ENCODE data around the gene MESD.
A peak's percentile ranks its signal among the peaks of the same experiment; 100 is the strongest.

The MESD gene

GRCh38 chr15:80992441-80992840 lies 2.8 kb upstream of the MESD start:
- FAIRE-seq (no peak), DNase-seq (ENCODE audit: extremely low spot score, insufficient read length, low read depth) (no peak)

- no peak for FAIRE-seq
- DNase-seq (ENCODE audit: extremely low spot score, insufficient read length, low read depth): no peak
Observed at GRCh38 chr15:80992006-80992405, 2.4 kb upstream of the MESD start.

- DNase-seq (ENCODE audit: extremely low spot score, insufficient read length, low read depth) (no peak), FAIRE-seq (no peak)
Observed at GRCh38 chr15:80991421-80991820, 1.8 kb upstream of the MESD start.

GRCh38 chr15:80990955-80991354 lies 1.3 kb upstream of the MESD start:
- DNase-seq (ENCODE audit: extremely low spot score, insufficient read length, low read depth) (no peak), FAIRE-seq (no peak)

- no peak for FAIRE-seq
- DNase-seq (ENCODE audit: extremely low spot score, insufficient read length, low read depth): no peak
Observed at GRCh38 chr15:80989081-80989517, 520 bp downstream of the MESD start.

GRCh38 chr15:80988148-80988796 lies 1.3 kb downstream of the MESD start:
- DNase-seq (ENCODE audit: extremely low spot score, insufficient read length, low read depth) (no peak), FAIRE-seq (no peak)

- FAIRE-seq (no peak), DNase-seq (ENCODE audit: extremely low spot score, insufficient read length, low read depth) (no peak)
Observed at GRCh38 chr15:80986487-80986886, 3.1 kb downstream of the MESD start.

- DNase-seq (ENCODE audit: extremely low spot score, insufficient read length, low read depth): no peak
- no peak for FAIRE-seq
Observed at GRCh38 chr15:80985981-80986380, 3.6 kb downstream of the MESD start.

GRCh38 chr15:80984856-80985255 lies 4.8 kb downstream of the MESD start:
- DNase-seq (ENCODE audit: extremely low spot score, insufficient read length, low read depth): no peak
- FAIRE-seq: peak; percentile 15

GRCh38 chr15:80982839-80983238 lies 6.8 kb downstream of the MESD start:
- DNase-seq (ENCODE audit: extremely low spot score, insufficient read length, low read depth): no peak
- FAIRE-seq: no peak

GRCh38 chr15:80982205-80982604 lies 7.4 kb downstream of the MESD start:
- FAIRE-seq: peak; percentile 47
- DNase-seq (ENCODE audit: extremely low spot score, insufficient read length, low read depth): no peak

- no peak for FAIRE-seq
- DNase-seq (ENCODE audit: extremely low spot score, insufficient read length, low read depth): no peak
Observed at GRCh38 chr15:80979538-80980200, 9.9 kb downstream of the MESD start.

GRCh38 chr15:80978685-80979329 lies 10.8 kb downstream of the MESD start:
- DNase-seq (ENCODE audit: extremely low spot score, insufficient read length, low read depth) (no peak), FAIRE-seq (no peak)

GRCh38 chr15:80977627-80978036 lies 12.0 kb downstream of the MESD start:
- no peak for FAIRE-seq
- DNase-seq (ENCODE audit: extremely low spot score, insufficient read length, low read depth): no peak

- no peak for FAIRE-seq
- no peak for DNase-seq (ENCODE audit: extremely low spot score, insufficient read length, low read depth)
Observed at GRCh38 chr15:80976851-80977250, 12.8 kb downstream of the MESD start.

GRCh38 chr15:80974914-80975313 lies 14.7 kb downstream of the MESD start:
- FAIRE-seq (no peak), DNase-seq (ENCODE audit: extremely low spot score, insufficient read length, low read depth) (no peak)

- no peak for DNase-seq (ENCODE audit: extremely low spot score, insufficient read length, low read depth)
- FAIRE-seq: no peak
Observed at GRCh38 chr15:80972276-80972675, 17.3 kb downstream of the MESD start.

GRCh38 chr15:80971143-80971542 lies 18.5 kb downstream of the MESD start:
- DNase-seq (ENCODE audit: extremely low spot score, insufficient read length, low read depth) (no peak), FAIRE-seq (no peak)

GRCh38 chr15:80970658-80971057 lies 19.0 kb downstream of the MESD start:
- no peak for FAIRE-seq
- DNase-seq (ENCODE audit: extremely low spot score, insufficient read length, low read depth): no peak

GRCh38 chr15:80970018-80970657 lies 19.5 kb downstream of the MESD start:
- DNase-seq (ENCODE audit: extremely low spot score, insufficient read length, low read depth) (no peak), FAIRE-seq (peak; percentile 60)

- no peak for FAIRE-seq
Observed at GRCh38 chr15:80969316-80969715, 20.3 kb downstream of the MESD start.

More at GRCh38 chr15:80969316-80969715, 20.3 kb downstream of the MESD start:
- DNase-seq (ENCODE audit: extremely low spot score, insufficient read length, low read depth): no peak

Measured in GM18507 (cell line).